Measurements from ENCODE around the gene PACSIN2. TPM values are rescaled to one million over a fixed set of nuclear protein-coding genes. Genes with fewer than 3 reads are reported as not detected.

Gene PACSIN2
- total and polyA plus RNA-seq, 5 experiments from 2014 or later: 21.9 to 44.9 (median 27.8) TPM

DNA sequence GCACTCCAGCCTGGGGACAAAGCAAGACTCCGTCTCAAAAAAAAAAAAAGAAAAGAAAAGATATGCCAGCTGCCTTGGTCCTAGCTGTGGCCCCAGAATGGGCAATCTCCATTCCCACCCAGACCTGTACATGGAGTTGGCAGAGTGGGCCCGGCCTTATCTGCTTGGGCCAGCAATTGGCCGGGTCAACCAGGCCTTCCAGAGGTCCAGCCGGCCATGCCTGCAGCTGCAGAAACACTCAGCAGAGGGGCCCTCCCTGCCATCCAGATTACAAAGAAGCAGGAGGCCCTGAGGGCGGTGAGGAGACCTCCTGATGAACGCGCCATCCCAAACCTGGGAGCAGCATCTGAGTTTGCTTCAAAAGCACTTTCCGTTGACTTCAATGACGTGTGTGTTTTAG lies 131.0 kb downstream of the PACSIN2 start:
- Mint-ChIP-seq H3K27ac (no peak overlapping the region), H3K4me1 (peaks cover 0 to 15% (median 5%) of the 10 kb centered on the region in 4 donors), H3K36me3 (peaks cover 0 to 75% (median 2%) of the 10 kb centered on the region in 3 donors), H3K9me3 (no peaks in the 10 kb centered on the region), H3K27me3 (no peaks in the 10 kb centered on the region), H3K4me3 (no peak overlapping the region)
- POLR2A ChIA-PET: no interaction called here
- ATAC-seq: no peak
- DNase-seq: no peak

DNA sequence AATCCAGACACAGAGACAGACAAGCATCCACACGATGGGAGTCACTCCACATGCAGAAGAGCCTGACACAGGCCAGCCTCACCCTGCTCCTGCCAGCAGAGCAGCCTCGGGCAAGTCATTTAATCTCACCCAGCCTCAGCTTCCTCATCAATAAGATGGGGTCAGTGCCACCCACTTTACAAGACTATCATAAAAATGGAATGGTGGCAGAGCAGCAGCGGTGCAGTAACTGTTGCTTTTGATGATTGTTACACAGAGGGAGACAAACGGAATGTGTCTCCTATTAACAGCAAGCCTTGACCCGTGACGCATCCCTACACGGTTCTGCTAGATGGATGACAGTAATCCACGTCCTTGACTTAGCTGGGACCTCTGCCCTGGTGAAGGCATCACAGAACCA lies 131.8 kb downstream of the PACSIN2 start:
- Mint-ChIP-seq H3K4me3 (no peak overlapping the region), H3K36me3 (peaks cover 0 to 74% (median 2%) of the 10 kb centered on the region in 3 donors), H3K27me3 (no peaks in the 10 kb centered on the region), H3K9me3 (no peaks in the 10 kb centered on the region), H3K4me1 (peaks cover 0 to 7% (median 2%) of the 10 kb centered on the region in 4 donors), H3K27ac (peak overlapping the region in 1 of 10 donors; percentile 9)
- POLR2A ChIA-PET: no interaction called here
- ATAC-seq (no peak), DNase-seq (no peak)

DNA sequence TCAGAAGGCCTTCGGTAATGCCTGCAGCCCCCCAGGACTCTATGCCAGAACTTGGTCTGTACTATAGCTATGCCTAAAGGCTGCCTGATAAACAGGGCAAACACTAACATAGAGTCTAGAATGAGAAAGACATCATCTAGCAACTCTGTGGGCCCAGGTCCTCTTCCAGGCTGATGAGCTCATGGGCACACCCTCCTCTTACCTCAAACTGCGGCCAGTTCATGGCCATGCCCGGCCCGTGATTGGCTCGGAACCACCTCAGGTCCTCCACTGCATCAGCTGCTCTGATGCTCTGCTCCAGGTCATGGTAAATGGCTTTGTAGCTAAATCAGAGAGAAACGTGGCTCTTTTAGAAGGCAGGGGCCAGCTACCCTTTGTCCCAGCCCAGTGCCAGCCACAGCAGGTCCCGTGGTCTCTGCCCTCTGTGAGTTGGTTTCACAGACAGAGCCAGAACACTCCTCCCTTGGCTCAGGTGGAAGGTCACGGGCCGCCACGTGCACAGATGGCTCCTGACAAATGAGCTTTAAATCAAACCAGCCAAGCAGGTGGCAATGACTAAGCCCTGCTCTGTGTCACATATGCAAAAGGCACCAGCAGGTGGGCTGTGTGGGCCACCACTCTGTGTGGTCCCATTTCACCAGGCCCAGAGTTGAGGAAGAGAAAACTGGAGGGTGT lies 132.8 kb downstream of the PACSIN2 start:
- ATAC-seq (no peak), DNase-seq (no peak)
- Mint-ChIP-seq H3K9me3 (no peaks in the 10 kb centered on the region), H3K36me3 (peaks cover 0 to 70% (median 4%) of the 10 kb centered on the region in 3 donors), H3K4me3 (no peak overlapping the region), H3K27ac (no peak overlapping the region), H3K4me1 (peaks cover 0 to 2% (median 0%) of the 10 kb centered on the region in 4 donors), H3K27me3 (no peaks in the 10 kb centered on the region)
- POLR2A ChIA-PET: interaction anchor here (0.6 kb wide), 1 partner anchor 1490 kb away, joined by 4 read pairs; no protein-coding TSS in a partner anchor

DNA sequence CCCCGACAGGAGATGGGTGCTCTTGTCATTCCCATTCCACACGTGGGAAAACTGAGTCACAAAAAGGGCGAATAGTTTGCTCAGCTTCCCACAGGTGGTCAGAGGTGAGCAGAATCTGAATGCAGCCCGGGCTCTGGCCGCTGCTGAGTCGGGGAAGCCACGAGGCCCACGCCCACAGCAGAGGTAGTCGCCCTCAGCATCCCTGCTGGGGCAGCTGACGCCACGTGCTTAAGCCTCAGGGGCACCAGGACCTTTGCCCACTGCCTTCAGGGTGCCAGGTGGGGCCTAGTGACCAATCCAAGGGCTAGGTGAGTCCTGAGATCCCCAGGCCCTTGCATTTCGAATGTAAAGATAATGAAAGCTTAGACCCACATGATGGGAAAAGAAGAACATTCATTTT lies 133.7 kb downstream of the PACSIN2 start:
- Mint-ChIP-seq H3K27ac (no peak overlapping the region), H3K9me3 (no peaks in the 10 kb centered on the region), H3K4me3 (no peak overlapping the region), H3K27me3 (no peaks in the 10 kb centered on the region), H3K36me3 (peaks cover 0 to 70% (median 6%) of the 10 kb centered on the region in 3 donors), H3K4me1 (peaks cover 0 to 2% (median 0%) of the 10 kb centered on the region in 4 donors)
- ATAC-seq: no peak
- no peak for DNase-seq
- POLR2A ChIA-PET: no interaction called here

DNA sequence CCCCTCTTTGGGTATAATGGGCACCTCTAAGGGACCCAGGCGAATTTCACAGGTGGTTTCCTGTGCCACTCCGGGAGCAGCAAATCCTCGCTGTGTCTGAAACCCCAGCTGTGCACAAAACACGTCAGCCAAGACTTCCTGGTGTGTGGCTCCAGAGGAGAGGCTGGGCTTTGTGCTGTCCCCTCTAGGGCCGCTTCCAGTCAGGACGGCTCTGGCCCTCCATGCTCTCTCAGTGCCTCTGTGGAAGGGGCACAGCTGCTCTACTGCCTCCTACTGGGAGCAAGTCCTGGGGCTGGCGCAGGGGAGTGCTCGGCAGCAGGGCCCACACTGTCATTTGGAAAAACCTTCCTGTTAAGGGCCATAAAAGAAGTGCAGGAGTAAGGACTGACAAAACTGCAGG lies 134.1 kb downstream of the PACSIN2 start:
- DNase-seq (no peak), ATAC-seq (no peak)
- no peak overlapping the region for H3K4me3 Mint-ChIP-seq
- POLR2A ChIA-PET: no interaction called here
- H3K9me3 Mint-ChIP-seq: no peaks in the 10 kb centered on the region
- peaks cover 0 to 2% (median 0%) of the 10 kb centered on the region in 4 donors for H3K4me1 Mint-ChIP-seq
- H3K27ac Mint-ChIP-seq: no peak overlapping the region
- H3K36me3 Mint-ChIP-seq: peaks cover 0 to 72% (median 6%) of the 10 kb centered on the region in 3 donors
- no peaks in the 10 kb centered on the region for H3K27me3 Mint-ChIP-seq

DNA sequence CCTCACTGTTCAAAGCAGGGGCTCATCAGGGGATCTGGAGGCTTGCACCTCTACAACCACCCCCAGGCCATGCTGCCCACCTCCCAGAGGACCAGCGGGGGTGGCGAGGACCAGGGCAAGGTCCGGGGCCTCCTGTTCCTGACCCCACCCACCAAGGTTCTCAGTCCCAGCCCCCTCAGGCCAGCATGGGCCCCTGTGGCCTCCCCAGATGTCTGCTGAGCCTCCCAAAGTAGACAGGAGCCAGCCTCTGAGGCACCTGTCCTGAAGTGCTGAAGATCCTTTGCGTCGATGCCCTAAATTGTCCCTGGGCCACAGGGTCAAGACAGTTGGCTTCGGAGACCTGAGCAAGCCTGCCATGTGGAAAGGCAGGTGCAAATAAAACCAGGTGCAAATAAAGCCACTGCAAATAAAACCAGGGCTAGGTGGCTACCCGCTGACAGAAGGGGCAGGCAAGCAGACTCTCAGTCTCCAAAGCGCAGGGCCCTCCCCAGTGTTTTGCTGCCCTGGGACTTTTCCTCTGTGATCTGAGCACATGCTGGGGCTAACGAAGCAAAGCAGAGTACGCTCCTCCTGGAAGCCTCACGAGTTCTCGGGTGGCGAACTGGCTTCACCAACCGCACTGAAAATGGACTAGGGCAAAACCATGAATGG lies 135.5 kb downstream of the PACSIN2 start:
- Mint-ChIP-seq H3K27ac (no peak overlapping the region), H3K9me3 (no peaks in the 10 kb centered on the region), H3K4me3 (no peak overlapping the region), H3K36me3 (peaks cover 0 to 74% (median 6%) of the 10 kb centered on the region in 3 donors), H3K27me3 (no peaks in the 10 kb centered on the region), H3K4me1 (peaks cover 0 to 2% (median 0%) of the 10 kb centered on the region in 4 donors)
- no peak for ATAC-seq
- no peak for DNase-seq
- POLR2A ChIA-PET: no interaction called here

DNA sequence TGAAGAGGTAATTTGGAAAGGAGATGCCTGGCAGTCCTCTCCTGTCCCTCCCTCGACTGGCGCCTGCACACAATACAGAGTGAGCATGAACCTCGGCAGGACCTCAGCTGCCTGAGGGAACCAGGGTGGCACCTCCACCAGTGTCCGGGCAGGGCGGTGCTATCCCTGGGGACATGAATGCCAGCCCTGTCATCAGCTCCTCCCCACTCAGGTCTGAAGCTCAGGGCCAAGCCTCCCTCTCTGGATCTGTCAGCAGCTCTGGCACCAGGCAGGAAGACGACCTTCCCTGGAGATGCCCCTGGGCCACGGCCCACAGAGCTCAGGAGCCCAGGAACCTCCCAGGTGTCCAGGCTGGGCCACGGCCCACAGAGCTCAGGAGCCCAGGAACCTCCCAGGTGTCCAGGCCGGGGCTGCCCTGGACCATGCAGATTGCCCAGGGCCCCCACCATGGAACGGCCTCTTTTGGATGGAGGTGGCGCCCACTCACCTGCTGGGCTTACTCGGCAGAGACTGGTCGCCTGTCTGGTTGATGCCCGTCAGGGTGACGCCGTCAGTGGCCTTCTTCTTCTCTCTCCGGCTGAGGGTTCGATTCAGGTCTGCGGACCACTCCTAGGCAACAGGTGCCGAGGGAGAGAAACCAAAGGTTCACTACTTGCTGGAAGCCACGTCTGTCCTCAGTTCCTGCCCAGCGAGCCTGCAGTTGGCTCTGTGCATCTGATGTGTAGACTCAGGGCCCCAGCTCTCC lies 136.2 kb downstream of the PACSIN2 start:
- peaks cover 0 to 74% (median 6%) of the 10 kb centered on the region in 3 donors for H3K36me3 Mint-ChIP-seq
- H3K9me3 Mint-ChIP-seq: no peaks in the 10 kb centered on the region
- ATAC-seq: no peak
- H3K4me3 Mint-ChIP-seq: no peak overlapping the region
- DNase-seq: no peak
- H3K4me1 Mint-ChIP-seq: peaks cover 0 to 2% (median 0%) of the 10 kb centered on the region in 4 donors
- peak overlapping the region in 2 of 10 donors; percentile 27 to 66 for H3K27ac Mint-ChIP-seq
- POLR2A ChIA-PET: no interaction called here
- H3K27me3 Mint-ChIP-seq: no peaks in the 10 kb centered on the region

DNA sequence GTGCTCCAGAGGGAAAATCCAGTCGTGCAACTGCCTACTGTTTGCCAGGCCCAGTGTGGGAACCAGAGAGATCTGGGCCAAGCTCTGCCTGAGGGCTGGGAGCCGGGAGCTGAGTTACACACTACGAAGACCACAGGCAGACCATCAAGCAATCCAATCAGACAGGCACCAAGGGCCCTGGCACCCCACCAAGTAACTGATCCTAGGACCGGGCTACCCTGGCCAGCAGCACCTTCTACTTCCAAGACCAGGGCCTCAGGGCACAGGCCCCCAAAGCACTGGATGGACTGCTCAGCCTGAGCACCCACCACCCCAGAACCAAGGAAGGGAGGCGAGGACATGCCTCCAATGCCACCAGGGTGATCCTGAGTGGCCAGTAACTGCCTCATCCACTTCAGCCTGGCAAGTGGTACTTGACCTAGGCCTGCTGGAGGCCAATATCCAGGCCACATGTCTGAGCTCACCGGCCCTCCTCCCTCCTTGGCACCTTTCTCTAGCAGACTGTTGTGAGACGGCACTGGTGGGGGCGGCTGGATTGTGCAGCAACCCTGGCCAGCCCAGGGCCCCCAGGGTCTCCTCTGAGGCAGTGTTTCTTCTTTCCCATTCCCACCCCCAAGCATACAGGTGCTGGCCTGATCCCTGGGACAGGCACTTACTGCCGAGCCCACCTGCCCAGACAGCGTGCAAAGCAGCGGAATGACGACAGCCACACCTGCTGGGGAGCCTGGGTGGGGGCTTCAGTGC lies 137.2 kb downstream of the PACSIN2 start:
- Mint-ChIP-seq H3K4me1 (peaks cover 0 to 2% (median 0%) of the 10 kb centered on the region in 4 donors), H3K27me3 (no peaks in the 10 kb centered on the region), H3K36me3 (peaks cover 0 to 72% (median 6%) of the 10 kb centered on the region in 3 donors), H3K27ac (peak overlapping the region in 4 of 10 donors; percentile 11 to 53 (median 23)), H3K4me3 (no peak overlapping the region), H3K9me3 (no peaks in the 10 kb centered on the region)
- POLR2A ChIA-PET: no interaction called here
- ATAC-seq (no peak), DNase-seq (no peak)

DNA sequence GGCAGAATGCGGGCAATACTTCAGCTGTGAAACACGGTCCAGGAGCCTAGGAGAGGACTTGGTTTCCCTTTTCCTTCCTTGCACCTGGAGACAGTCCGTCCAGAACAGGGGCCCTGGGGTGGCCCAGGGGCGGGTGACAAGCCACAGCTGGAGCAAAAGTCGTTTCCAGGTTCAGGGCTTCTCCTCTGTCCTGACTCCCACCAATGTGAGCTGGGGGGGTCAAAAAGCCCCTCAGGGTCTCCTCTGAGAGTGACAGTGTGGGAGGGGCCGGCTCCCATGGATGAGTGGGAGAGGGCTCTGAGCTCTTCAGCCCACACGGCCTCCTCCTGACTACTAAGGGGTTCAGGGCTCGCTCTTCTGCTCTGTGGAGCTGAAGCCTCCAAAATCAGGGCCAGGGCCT lies 137.8 kb downstream of the PACSIN2 start:
- Mint-ChIP-seq H3K9me3 (no peaks in the 10 kb centered on the region), H3K27me3 (no peaks in the 10 kb centered on the region), H3K36me3 (peaks cover 0 to 73% (median 5%) of the 10 kb centered on the region in 3 donors), H3K4me1 (peaks cover 0 to 2% (median 0%) of the 10 kb centered on the region in 4 donors), H3K27ac (peak overlapping the region in 3 of 10 donors; percentile 11 to 53 (median 33)), H3K4me3 (no peak overlapping the region)
- POLR2A ChIA-PET: no interaction called here
- ATAC-seq (no peak), DNase-seq (no peak)

DNA sequence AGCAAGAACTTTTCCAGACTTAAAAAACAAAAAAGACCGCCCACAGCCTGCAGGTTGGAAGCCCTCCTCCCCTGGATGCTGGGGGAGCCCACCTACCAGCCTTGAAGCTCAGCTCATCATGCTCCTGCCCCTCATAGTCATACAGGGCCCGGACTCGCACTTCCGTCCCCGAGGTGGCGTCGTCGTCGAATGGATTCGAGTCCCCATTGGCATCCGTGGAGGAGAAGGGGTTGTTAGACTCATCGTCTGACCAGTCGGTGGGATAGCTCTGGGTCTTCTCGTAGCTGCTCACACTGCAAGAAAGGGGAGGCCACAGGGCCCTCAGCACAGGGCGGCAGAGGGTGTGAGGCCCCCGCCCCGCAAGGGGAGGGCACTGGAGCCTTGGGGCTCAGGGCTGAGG lies 138.9 kb downstream of the PACSIN2 start:
- Mint-ChIP-seq H3K4me3 (no peak overlapping the region), H3K36me3 (peaks cover 0 to 80% (median 5%) of the 10 kb centered on the region in 3 donors), H3K4me1 (no peaks in the 10 kb centered on the region), H3K27ac (no peak overlapping the region), H3K27me3 (no peaks in the 10 kb centered on the region), H3K9me3 (no peaks in the 10 kb centered on the region)
- POLR2A ChIA-PET: no interaction called here
- ATAC-seq (no peak), DNase-seq (no peak)

DNA sequence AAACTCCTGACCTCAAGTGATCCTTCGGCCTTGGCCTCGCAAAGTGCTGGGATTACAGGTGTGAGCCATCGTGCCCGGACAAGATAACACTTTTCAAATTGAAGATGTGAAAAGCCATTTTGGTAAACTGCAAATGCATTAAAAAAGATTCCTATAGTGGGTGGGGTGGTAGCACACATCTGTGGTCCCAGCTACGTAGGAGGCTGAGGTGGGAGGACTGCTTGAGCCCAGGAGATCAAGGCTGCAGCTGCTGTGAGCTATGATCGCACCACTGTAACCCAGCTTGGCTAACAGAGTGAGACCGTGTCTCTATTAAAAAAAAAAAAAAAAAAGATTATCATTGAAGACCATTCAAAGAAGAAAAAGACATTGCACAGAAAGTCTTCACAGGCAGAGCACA lies 140.9 kb downstream of the PACSIN2 start:
- no peaks in the 10 kb centered on the region for H3K4me1 Mint-ChIP-seq
- DNase-seq: no peak
- no peak for ATAC-seq
- H3K36me3 Mint-ChIP-seq: peaks cover 0 to 79% (median 7%) of the 10 kb centered on the region in 3 donors
- no peaks in the 10 kb centered on the region for H3K9me3 Mint-ChIP-seq
- H3K27me3 Mint-ChIP-seq: no peaks in the 10 kb centered on the region
- POLR2A ChIA-PET: no interaction called here
- H3K4me3 Mint-ChIP-seq: no peak overlapping the region
- no peak overlapping the region for H3K27ac Mint-ChIP-seq

DNA sequence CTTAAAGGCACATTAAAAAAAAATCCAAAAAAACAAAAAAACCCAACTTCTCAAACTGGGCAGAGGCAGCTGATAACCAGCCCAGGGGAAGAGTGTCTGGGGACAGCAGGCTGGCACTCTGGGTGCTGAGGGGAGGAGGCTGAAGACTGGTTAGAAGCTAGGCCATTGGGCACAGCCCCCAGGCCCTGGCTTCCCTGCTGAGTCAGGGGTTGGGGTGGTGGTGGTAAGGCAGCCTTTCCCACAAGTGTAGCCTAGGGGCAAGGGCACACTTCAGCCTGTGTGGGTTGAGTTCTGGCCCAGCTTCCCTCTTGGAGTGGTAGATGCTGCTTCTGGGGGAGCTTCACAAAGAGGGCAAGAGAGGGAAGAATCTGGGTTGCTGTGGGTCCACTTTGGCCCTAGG lies 141.6 kb downstream of the PACSIN2 start:
- Mint-ChIP-seq H3K27ac (peak overlapping the region in 3 of 10 donors; percentile 11 to 78 (median 29)), H3K27me3 (no peaks in the 10 kb centered on the region), H3K9me3 (no peaks in the 10 kb centered on the region), H3K36me3 (peaks cover 0 to 73% (median 7%) of the 10 kb centered on the region in 3 donors), H3K4me3 (no peak overlapping the region), H3K4me1 (no peaks in the 10 kb centered on the region)
- DNase-seq: no peak
- POLR2A ChIA-PET: interaction anchor here (0.7 kb wide), 1 partner anchor 32 kb away, joined by 3 read pairs; no protein-coding TSS in a partner anchor
- no peak for ATAC-seq
